ENCODE measurements around the gene ZBTB16. TPM values are rescaled to one million over a fixed set of nuclear protein-coding genes. Genes with fewer than 3 reads are reported as not detected.
A peak's percentile ranks its signal among the peaks of the same experiment; 100 is the strongest.

ZBTB16 gene
- total RNA-seq, 1 donor from 2014 or later, result 17.7 TPM

DNA sequence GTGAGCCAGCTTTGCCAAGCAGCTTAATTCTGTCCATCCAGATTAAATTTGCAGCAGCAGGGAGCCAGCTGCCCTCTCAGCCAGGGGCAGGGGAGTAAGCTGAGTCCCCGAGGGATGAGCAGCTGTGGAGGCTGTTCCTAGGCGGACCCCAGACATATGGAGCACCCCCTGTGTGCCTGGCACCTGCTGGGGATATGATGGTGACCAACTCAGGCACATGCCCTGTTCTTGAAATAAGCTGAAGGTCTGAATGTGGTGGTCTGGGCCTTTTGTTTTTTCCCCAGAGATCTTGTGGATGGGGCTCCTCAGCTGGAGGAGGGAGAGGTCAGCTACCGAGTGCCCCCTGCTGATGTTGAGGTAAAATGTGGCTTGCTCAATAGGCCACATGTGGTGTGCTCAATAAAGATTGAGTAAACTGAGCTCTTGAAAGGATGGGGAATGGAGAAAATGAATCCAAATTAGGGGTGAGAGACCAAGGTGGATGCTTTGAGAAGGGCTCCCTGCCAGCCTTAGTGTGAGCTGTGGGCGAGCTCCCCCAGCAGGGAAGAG is 133.4 kb downstream of the ZBTB16 start:
- peaks cover 16% of the 10 kb centered on the region for H3F3A ChIP-seq (ENCODE audit: low read depth)
- H3K27ac Mint-ChIP-seq, result peak overlapping the region; percentile 59
- TF ChIP-seq, protein P1, sequence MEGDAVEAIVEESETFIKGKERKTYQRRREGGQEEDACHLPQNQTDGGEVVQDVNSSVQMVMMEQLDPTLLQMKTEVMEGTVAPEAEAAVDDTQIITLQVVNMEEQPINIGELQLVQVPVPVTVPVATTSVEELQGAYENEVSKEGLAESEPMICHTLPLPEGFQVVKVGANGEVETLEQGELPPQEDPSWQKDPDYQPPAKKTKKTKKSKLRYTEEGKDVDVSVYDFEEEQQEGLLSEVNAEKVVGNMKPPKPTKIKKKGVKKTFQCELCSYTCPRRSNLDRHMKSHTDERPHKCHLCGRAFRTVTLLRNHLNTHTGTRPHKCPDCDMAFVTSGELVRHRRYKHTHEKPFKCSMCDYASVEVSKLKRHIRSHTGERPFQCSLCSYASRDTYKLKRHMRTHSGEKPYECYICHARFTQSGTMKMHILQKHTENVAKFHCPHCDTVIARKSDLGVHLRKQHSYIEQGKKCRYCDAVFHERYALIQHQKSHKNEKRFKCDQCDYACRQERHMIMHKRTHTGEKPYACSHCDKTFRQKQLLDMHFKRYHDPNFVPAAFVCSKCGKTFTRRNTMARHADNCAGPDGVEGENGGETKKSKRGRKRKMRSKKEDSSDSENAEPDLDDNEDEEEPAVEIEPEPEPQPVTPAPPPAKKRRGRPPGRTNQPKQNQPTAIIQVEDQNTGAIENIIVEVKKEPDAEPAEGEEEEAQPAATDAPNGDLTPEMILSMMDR (IDR thresholded peaks at IDR 0.05), result peak; percentile 16
- TF ChIP-seq EZH2 (IDR thresholded peaks at IDR 0.05), result no peak
- H3K4me1 ChIP-seq, result peaks cover 42% of the 10 kb centered on the region
- peak; percentile 27 for DNase-seq (ENCODE audit: low spot score)
- no peak overlapping the region for H3K4me2 ChIP-seq
- H3K79me2 ChIP-seq (ENCODE audit: low read depth), result no peaks in the 10 kb centered on the region
- peaks cover 55% of the 10 kb centered on the region for H3K36me3 Mint-ChIP-seq
- H3K9ac ChIP-seq, result no peak overlapping the region
- no peaks in the 10 kb centered on the region for H3K9me3 ChIP-seq (ENCODE audit: low read depth)
- H2AFZ ChIP-seq (replicated peaks), result no peak overlapping the region
- H4K20me1 ChIP-seq (ENCODE audit: low read depth), result no peaks in the 10 kb centered on the region
- peak overlapping the region; percentile 18 for H3K27ac ChIP-seq
- peaks cover 9% of the 10 kb centered on the region for H3K36me3 ChIP-seq
- H3K9me3 Mint-ChIP-seq, result peaks cover 18% of the 10 kb centered on the region
- peaks cover 51% of the 10 kb centered on the region for H3K4me1 Mint-ChIP-seq
- H3K4me3 Mint-ChIP-seq, result no peak overlapping the region
- H3K27me3 ChIP-seq, result no peaks in the 10 kb centered on the region
- H3K4me3 ChIP-seq, result no peak overlapping the region
- H3K27me3 Mint-ChIP-seq (ENCODE audit: insufficient read depth, low read depth), result peaks cover 4% of the 10 kb centered on the region

- peaks cover 15% of the 10 kb centered on the region for H3K9me3 Mint-ChIP-seq
- H3K27me3 Mint-ChIP-seq (ENCODE audit: insufficient read depth, low read depth), result peaks cover 4% of the 10 kb centered on the region
- Histone ChIP-seq H3K9ac (no peak overlapping the region), H3K36me3 (peaks cover 9% of the 10 kb centered on the region), H3K27me3 (no peaks in the 10 kb centered on the region), H3K79me2 (ENCODE audit: low read depth) (no peaks in the 10 kb centered on the region), H3F3A (ENCODE audit: low read depth) (peaks cover 16% of the 10 kb centered on the region), H4K20me1 (ENCODE audit: low read depth) (no peaks in the 10 kb centered on the region), H2AFZ (replicated peaks) (no peak overlapping the region), H3K4me1 (peaks cover 46% of the 10 kb centered on the region), H3K9me3 (ENCODE audit: low read depth) (no peaks in the 10 kb centered on the region), H3K4me3 (no peak overlapping the region), H3K27ac (no peak overlapping the region), H3K4me2 (no peak overlapping the region)
- no peak for TF ChIP-seq EZH2phosphoT487 (IDR thresholded peaks at IDR 0.05)
- no peak for TF ChIP-seq EZH2 (IDR thresholded peaks at IDR 0.05)
- TF ChIP-seq, protein P1 (IDR thresholded peaks at IDR 0.05), result no peak
- H3K4me3 Mint-ChIP-seq, result no peak overlapping the region
- peaks cover 60% of the 10 kb centered on the region for H3K4me1 Mint-ChIP-seq
- DNase-seq (ENCODE audit: low spot score), result no peak
- H3K27ac Mint-ChIP-seq, result no peak overlapping the region
- peaks cover 46% of the 10 kb centered on the region for H3K36me3 Mint-ChIP-seq
Measured at GRCh38 chr11:114193730-114194679, 134.5 kb downstream of the ZBTB16 start.

GRCh38 chr11:114194702-114195101 is 135.2 kb downstream of the ZBTB16 start:
- H3K36me3 ChIP-seq, result peaks cover 9% of the 10 kb centered on the region
- H4K20me1 ChIP-seq (ENCODE audit: low read depth), result no peaks in the 10 kb centered on the region
- no peak overlapping the region for H2AFZ ChIP-seq (replicated peaks)
- H3K9me3 Mint-ChIP-seq, result peaks cover 14% of the 10 kb centered on the region
- peaks cover 60% of the 10 kb centered on the region for H3K4me1 Mint-ChIP-seq
- DNase-seq (ENCODE audit: low spot score), result no peak
- peaks cover 46% of the 10 kb centered on the region for H3K4me1 ChIP-seq
- H3K4me3 ChIP-seq, result no peak overlapping the region
- H3K27me3 Mint-ChIP-seq (ENCODE audit: insufficient read depth, low read depth), result peaks cover 4% of the 10 kb centered on the region
- H3K27ac Mint-ChIP-seq, result peak overlapping the region; percentile 57
- H3K9me3 ChIP-seq (ENCODE audit: low read depth), result no peaks in the 10 kb centered on the region
- H3K27me3 ChIP-seq, result no peaks in the 10 kb centered on the region
- no peak overlapping the region for H3K4me2 ChIP-seq
- peaks cover 40% of the 10 kb centered on the region for H3K36me3 Mint-ChIP-seq
- peaks cover 16% of the 10 kb centered on the region for H3F3A ChIP-seq (ENCODE audit: low read depth)
- H3K27ac ChIP-seq, result no peak overlapping the region
- H3K4me3 Mint-ChIP-seq, result no peak overlapping the region
- TF ChIP-seq EZH2 (IDR thresholded peaks at IDR 0.05) (no peak), EZH2phosphoT487 (IDR thresholded peaks at IDR 0.05) (no peak)
- TF ChIP-seq, protein P1 (IDR thresholded peaks at IDR 0.05), result no peak
- H3K79me2 ChIP-seq (ENCODE audit: low read depth), result no peaks in the 10 kb centered on the region
- no peak overlapping the region for H3K9ac ChIP-seq

Measured in neural progenitor cell (in vitro differentiated cells).